SK-N-SH treated with all-trans-retinoic acid at 6 μM for 48 hours (cell line): ENCODE measurements around the gene ITPKB.

ENCODE experiments used
- ARNTL ChIP-seq: fragments of 450-650 bp; formaldehyde crosslinking; IDR thresholded peaks from 2 replicates; pipeline ENCODE4 v1.5.0; 2020; ENCODE audit warnings: low read depth, mild to moderate bottlenecking, moderate library complexity, borderline replicate concordance
- POU6F1 ChIP-seq: fragments of 250-450 bp; sonication (Bioruptor Pico); IDR thresholded peaks from 2 replicates; pipeline ENCODE4 v1.8.0; 2021; ENCODE audit warnings: low read depth, mild to moderate bottlenecking, moderate library complexity, borderline replicate concordance
- TCF4 ChIP-seq: fragments of 250-450 bp; sonication (Bioruptor Pico); IDR thresholded peaks from 2 replicates; pipeline ENCODE4 v1.8.0; 2021; ENCODE audit warnings: mild to moderate bottlenecking, moderate library complexity, borderline replicate concordance
- TSHZ2 ChIP-seq: fragments of 250-450 bp; sonication (Bioruptor Pico); IDR thresholded peaks from 2 replicates; pipeline ENCODE4 v1.5.0; 2020; ENCODE audit warnings: mild to moderate bottlenecking, moderate library complexity
- ZC3H10 ChIP-seq: fragments of 250-450 bp; sonication (Bioruptor Pico); IDR thresholded peaks from 2 replicates; pipeline ENCODE4 v1.5.1; 2021; ENCODE audit warnings: mild to moderate bottlenecking, moderate library complexity
- ZFP30 ChIP-seq: fragments of 450-650 bp; formaldehyde crosslinking; IDR thresholded peaks from 2 replicates; pipeline ENCODE4 v1.5.0; 2022; ENCODE audit warnings: mild to moderate bottlenecking, moderate library complexity

GRCh38 chr1:226598455-226598849 lies 140.6 kb downstream of the ITPKB start:
- TF ChIP-seq POU6F1 (CRISPR knock-in tag) (no peak), ZC3H10 (no peak), TCF4 (CRISPR knock-in tag) (no peak), TSHZ2 (no peak), ZFP30 (CRISPR knock-in tag) (no peak), ARNTL (no peak)
